ENCODE data around the gene COL23A1.

Gene COL23A1

GRCh38 chr5:178357678-178358077 lies 232.5 kb downstream of the COL23A1 start:
- Histone ChIP-seq H2AK5ac (ENCODE audit: low read length) (no peak overlapping the region), H3K56ac (ENCODE audit: low read length) (no peak overlapping the region), H3K9ac (ENCODE audit: low read length) (no peak overlapping the region), H3K79me2 (ENCODE audit: control insufficient read depth, insufficient read depth, low read length) (no peaks in the 10 kb centered on the region), H3K79me1 (ENCODE audit: low read length) (no peaks in the 10 kb centered on the region), H4K5ac (ENCODE audit: low read length) (no peak overlapping the region), H4K8ac (ENCODE audit: low read depth, low read length) (no peak overlapping the region), H3K4me2 (ENCODE audit: low read length) (no peak overlapping the region), H3K36me3 (ENCODE audit: control insufficient read depth, insufficient read depth, low read length) (no peaks in the 10 kb centered on the region), H3K4me1 (ENCODE audit: control insufficient read depth, low read depth, low read length) (peaks cover 5% of the 10 kb centered on the region), H3K18ac (ENCODE audit: low read length) (no peak overlapping the region), H3K23ac (ENCODE audit: low read length) (no peak overlapping the region), H3K27me3 (ENCODE audit: insufficient read depth, low read length, poor library complexity) (no peaks in the 10 kb centered on the region), H3K4me3 (ENCODE audit: low read length) (no peak overlapping the region), H2BK5ac (ENCODE audit: low read length) (no peak overlapping the region), H2BK120ac (ENCODE audit: low read depth, low read length) (no peak overlapping the region), H3K27ac (ENCODE audit: low read depth, low read length) (no peak overlapping the region), H2BK15ac (replicated peaks; ENCODE audit: low read depth) (no peak overlapping the region), H3K4ac (ENCODE audit: low read depth, low read length) (no peak overlapping the region)
- WGBS (ENCODE audit: extremely low coverage, insufficient coverage, low lambda C conversion rate), result no CpG with 5 or more reads among the region's 5 CpGs
- no peak for DNase-seq

GRCh38 chr5:178357121-178357521 lies 233.1 kb downstream of the COL23A1 start:
- H3K4me3 ChIP-seq (ENCODE audit: low read length), result no peak overlapping the region
- no peaks in the 10 kb centered on the region for H3K27me3 ChIP-seq (ENCODE audit: insufficient read depth, low read length, poor library complexity)
- H3K36me3 ChIP-seq (ENCODE audit: control insufficient read depth, insufficient read depth, low read length), result no peaks in the 10 kb centered on the region
- H4K5ac ChIP-seq (ENCODE audit: low read length), result no peak overlapping the region
- no peak overlapping the region for H3K4ac ChIP-seq (ENCODE audit: low read depth, low read length)
- peak; percentile 94 for DNase-seq
- H2BK5ac ChIP-seq (ENCODE audit: low read length), result no peak overlapping the region
- H3K27ac ChIP-seq (ENCODE audit: low read depth, low read length), result peak overlapping the region; percentile 10
- no peak overlapping the region for H3K23ac ChIP-seq (ENCODE audit: low read length)
- H4K8ac ChIP-seq (ENCODE audit: low read depth, low read length), result no peak overlapping the region
- H3K4me1 ChIP-seq (ENCODE audit: control insufficient read depth, low read depth, low read length), result peaks cover 5% of the 10 kb centered on the region
- H2BK120ac ChIP-seq (ENCODE audit: low read depth, low read length), result no peak overlapping the region
- no peak overlapping the region for H3K18ac ChIP-seq (ENCODE audit: low read length)
- peak overlapping the region; percentile 28 for H3K4me2 ChIP-seq (ENCODE audit: low read length)
- no peak overlapping the region for H3K9ac ChIP-seq (ENCODE audit: low read length)
- H3K56ac ChIP-seq (ENCODE audit: low read length), result no peak overlapping the region
- no peaks in the 10 kb centered on the region for H3K79me1 ChIP-seq (ENCODE audit: low read length)
- WGBS (ENCODE audit: extremely low coverage, insufficient coverage, low lambda C conversion rate), result no CpG with 5 or more reads among the region's 13 CpGs
- no peak overlapping the region for H2BK15ac ChIP-seq (replicated peaks; ENCODE audit: low read depth)
- H2AK5ac ChIP-seq (ENCODE audit: low read length), result no peak overlapping the region
- H3K79me2 ChIP-seq (ENCODE audit: control insufficient read depth, insufficient read depth, low read length), result no peaks in the 10 kb centered on the region

DNA sequence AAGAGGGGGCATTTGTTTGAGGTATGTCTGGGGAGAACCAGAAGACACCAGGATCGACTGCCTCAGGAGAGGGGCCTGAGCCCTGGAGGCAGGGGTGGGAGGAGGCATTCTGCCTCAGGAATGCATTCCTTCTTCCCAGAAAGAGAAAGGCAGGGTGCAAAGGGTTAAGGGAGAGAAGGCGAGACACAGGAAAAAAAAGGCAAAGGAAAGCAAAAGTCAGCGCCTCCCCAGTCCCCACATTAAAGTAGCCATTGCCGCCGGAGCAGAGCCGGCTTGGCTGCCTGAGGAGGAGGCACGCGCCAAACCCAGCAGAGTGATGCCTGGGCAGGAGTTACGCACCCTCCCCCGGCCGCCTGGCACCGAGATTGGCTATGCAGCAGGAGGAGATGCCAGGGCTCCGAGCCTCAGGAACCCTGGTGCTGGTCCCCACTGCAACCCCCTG lies 233.7 kb downstream of the COL23A1 start:
- no peak overlapping the region for H4K8ac ChIP-seq (ENCODE audit: low read depth, low read length)
- H2AK5ac ChIP-seq (ENCODE audit: low read length), result no peak overlapping the region
- no peaks in the 10 kb centered on the region for H3K27me3 ChIP-seq (ENCODE audit: insufficient read depth, low read length, poor library complexity)
- peak; percentile 88 for DNase-seq
- H4K5ac ChIP-seq (ENCODE audit: low read length), result no peak overlapping the region
- H2BK5ac ChIP-seq (ENCODE audit: low read length), result no peak overlapping the region
- H3K27ac ChIP-seq (ENCODE audit: low read depth, low read length), result peak overlapping the region; percentile 65
- no peaks in the 10 kb centered on the region for H3K36me3 ChIP-seq (ENCODE audit: control insufficient read depth, insufficient read depth, low read length)
- H3K4me1 ChIP-seq (ENCODE audit: control insufficient read depth, low read depth, low read length), result peaks cover 5% of the 10 kb centered on the region
- no peaks in the 10 kb centered on the region for H3K79me2 ChIP-seq (ENCODE audit: control insufficient read depth, insufficient read depth, low read length)
- H3K4me2 ChIP-seq (ENCODE audit: low read length), result peak overlapping the region; percentile 28
- no peak overlapping the region for H3K18ac ChIP-seq (ENCODE audit: low read length)
- H3K79me1 ChIP-seq (ENCODE audit: low read length), result no peaks in the 10 kb centered on the region
- no CpG with 5 or more reads among the region's 13 CpGs for WGBS (ENCODE audit: extremely low coverage, insufficient coverage, low lambda C conversion rate)
- H3K9ac ChIP-seq (ENCODE audit: low read length), result peak overlapping the region; percentile 12
- H3K4ac ChIP-seq (ENCODE audit: low read depth, low read length), result no peak overlapping the region
- no peak overlapping the region for H2BK120ac ChIP-seq (ENCODE audit: low read depth, low read length)
- H3K23ac ChIP-seq (ENCODE audit: low read length), result no peak overlapping the region
- H3K56ac ChIP-seq (ENCODE audit: low read length), result peak overlapping the region; percentile 44
- no peak overlapping the region for H2BK15ac ChIP-seq (replicated peaks; ENCODE audit: low read depth)
- H3K4me3 ChIP-seq (ENCODE audit: low read length), result no peak overlapping the region

DNA sequence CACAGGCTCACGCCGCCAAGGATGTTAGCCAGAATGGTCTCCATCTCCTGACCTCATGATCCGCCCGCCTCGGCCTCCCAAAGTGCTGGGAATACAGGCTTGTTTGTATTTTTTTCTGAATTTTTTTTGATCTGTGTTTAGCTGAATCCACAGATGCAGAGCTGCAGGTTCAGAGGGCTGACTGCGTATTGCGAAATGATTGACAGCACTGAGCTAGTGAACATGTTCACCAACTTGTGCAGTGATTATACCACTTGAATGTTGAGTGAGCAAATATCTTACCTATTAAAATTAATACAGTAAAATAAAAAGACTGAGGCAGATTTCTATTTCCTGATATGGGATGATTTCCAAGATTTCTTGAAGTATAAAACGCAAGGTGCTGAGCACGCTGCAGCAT lies 234.5 kb downstream of the COL23A1 start:
- Histone ChIP-seq H3K56ac (ENCODE audit: low read length) (no peak overlapping the region), H2AK5ac (ENCODE audit: low read length) (no peak overlapping the region), H2BK120ac (ENCODE audit: low read depth, low read length) (no peak overlapping the region), H3K4me2 (ENCODE audit: low read length) (no peak overlapping the region), H3K36me3 (ENCODE audit: control insufficient read depth, insufficient read depth, low read length) (no peaks in the 10 kb centered on the region), H3K79me2 (ENCODE audit: control insufficient read depth, insufficient read depth, low read length) (no peaks in the 10 kb centered on the region), H3K4me3 (ENCODE audit: low read length) (no peak overlapping the region), H3K27ac (ENCODE audit: low read depth, low read length) (no peak overlapping the region), H3K4me1 (ENCODE audit: control insufficient read depth, low read depth, low read length) (peaks cover 5% of the 10 kb centered on the region), H3K9ac (ENCODE audit: low read length) (no peak overlapping the region), H3K79me1 (ENCODE audit: low read length) (no peaks in the 10 kb centered on the region), H3K23ac (ENCODE audit: low read length) (no peak overlapping the region), H3K27me3 (ENCODE audit: insufficient read depth, low read length, poor library complexity) (no peaks in the 10 kb centered on the region), H2BK5ac (ENCODE audit: low read length) (no peak overlapping the region), H4K8ac (ENCODE audit: low read depth, low read length) (no peak overlapping the region), H3K18ac (ENCODE audit: low read length) (no peak overlapping the region), H3K4ac (ENCODE audit: low read depth, low read length) (no peak overlapping the region), H2BK15ac (replicated peaks; ENCODE audit: low read depth) (no peak overlapping the region), H4K5ac (ENCODE audit: low read length) (no peak overlapping the region)
- WGBS (ENCODE audit: extremely low coverage, insufficient coverage, low lambda C conversion rate), result no CpG with 5 or more reads among the region's 9 CpGs
- DNase-seq, result no peak

- Histone ChIP-seq H3K23ac (ENCODE audit: low read length) (no peak overlapping the region), H2BK120ac (ENCODE audit: low read depth, low read length) (no peak overlapping the region), H3K4me1 (ENCODE audit: control insufficient read depth, low read depth, low read length) (peaks cover 5% of the 10 kb centered on the region)
Measured at GRCh38 chr5:178353461-178353860, 236.7 kb downstream of the COL23A1 start.

DNA sequence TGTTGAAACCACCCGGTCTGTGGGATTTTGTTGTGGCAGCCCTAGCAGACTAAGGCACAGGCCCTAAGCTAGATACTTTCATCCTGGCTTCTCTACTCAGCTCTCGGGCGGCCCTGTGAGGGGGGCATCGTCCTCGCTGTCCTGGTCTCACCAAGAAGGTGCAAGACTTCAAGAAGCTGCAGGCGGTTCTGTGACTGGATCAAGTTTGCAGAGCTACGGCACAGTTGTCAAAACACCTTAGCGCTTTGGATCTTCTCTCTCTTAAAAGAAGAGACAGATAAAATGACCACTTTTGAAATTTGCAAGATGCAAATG lies 238.2 kb downstream of the COL23A1 start:
- Histone ChIP-seq H3K36me3 (ENCODE audit: control insufficient read depth, insufficient read depth, low read length) (no peaks in the 10 kb centered on the region), H3K56ac (ENCODE audit: low read length) (no peak overlapping the region), H3K9ac (ENCODE audit: low read length) (no peak overlapping the region), H4K5ac (ENCODE audit: low read length) (no peak overlapping the region), H3K79me1 (ENCODE audit: low read length) (no peaks in the 10 kb centered on the region), H3K4ac (ENCODE audit: low read depth, low read length) (no peak overlapping the region), H3K79me2 (ENCODE audit: control insufficient read depth, insufficient read depth, low read length) (no peaks in the 10 kb centered on the region), H2BK120ac (ENCODE audit: low read depth, low read length) (no peak overlapping the region), H2BK15ac (replicated peaks; ENCODE audit: low read depth) (no peak overlapping the region), H3K23ac (ENCODE audit: low read length) (no peak overlapping the region), H3K4me3 (ENCODE audit: low read length) (no peak overlapping the region), H3K4me1 (ENCODE audit: control insufficient read depth, low read depth, low read length) (peaks cover 5% of the 10 kb centered on the region), H3K18ac (ENCODE audit: low read length) (no peak overlapping the region), H3K4me2 (ENCODE audit: low read length) (no peak overlapping the region), H4K8ac (ENCODE audit: low read depth, low read length) (no peak overlapping the region), H2AK5ac (ENCODE audit: low read length) (no peak overlapping the region), H2BK5ac (ENCODE audit: low read length) (no peak overlapping the region), H3K27me3 (ENCODE audit: insufficient read depth, low read length, poor library complexity) (no peaks in the 10 kb centered on the region), H3K27ac (ENCODE audit: low read depth, low read length) (no peak overlapping the region)
- no peak for DNase-seq
- no CpG with 5 or more reads among the region's 8 CpGs for WGBS (ENCODE audit: extremely low coverage, insufficient coverage, low lambda C conversion rate)

More at GRCh38 chr5:178353461-178353860, 236.7 kb downstream of the COL23A1 start:
- no peaks in the 10 kb centered on the region for H3K27me3 ChIP-seq (ENCODE audit: insufficient read depth, low read length, poor library complexity)
- H3K4me3 ChIP-seq (ENCODE audit: low read length), result no peak overlapping the region
- H3K4me2 ChIP-seq (ENCODE audit: low read length), result no peak overlapping the region
- H2BK15ac ChIP-seq (replicated peaks; ENCODE audit: low read depth), result no peak overlapping the region
- no peak overlapping the region for H3K9ac ChIP-seq (ENCODE audit: low read length)
- no peaks in the 10 kb centered on the region for H3K79me1 ChIP-seq (ENCODE audit: low read length)
- H3K4ac ChIP-seq (ENCODE audit: low read depth, low read length), result no peak overlapping the region
- no peak overlapping the region for H2AK5ac ChIP-seq (ENCODE audit: low read length)
- H3K79me2 ChIP-seq (ENCODE audit: control insufficient read depth, insufficient read depth, low read length), result no peaks in the 10 kb centered on the region
- H3K18ac ChIP-seq (ENCODE audit: low read length), result no peak overlapping the region
- no peak overlapping the region for H4K5ac ChIP-seq (ENCODE audit: low read length)
- no peak overlapping the region for H3K27ac ChIP-seq (ENCODE audit: low read depth, low read length)
- H3K36me3 ChIP-seq (ENCODE audit: control insufficient read depth, insufficient read depth, low read length), result no peaks in the 10 kb centered on the region
- no peak overlapping the region for H2BK5ac ChIP-seq (ENCODE audit: low read length)
- DNase-seq, result no peak
- H3K56ac ChIP-seq (ENCODE audit: low read length), result no peak overlapping the region
- WGBS (ENCODE audit: extremely low coverage, insufficient coverage, low lambda C conversion rate), result no CpG with 5 or more reads among the region's 9 CpGs
- no peak overlapping the region for H4K8ac ChIP-seq (ENCODE audit: low read depth, low read length)

Measured in mesendoderm (in vitro differentiated cells).